ENCODE data around the gene ANGPTL2. TPM values are rescaled to one million over a fixed set of nuclear protein-coding genes. Genes with fewer than 3 reads are reported as not detected.

ANGPTL2 gene
- total RNA-seq, 1 experiment from 2014 or later, result 0.20 TPM

GRCh38 chr9:127112735-127113161 lies 9.7 kb downstream of the ANGPTL2 start:
- ChIA-PET RAD21 (ENCODE audit: low non-redundant PET in 1 of 2, low total read pairs in 2 of 2, uncharacterized antibody in 2 of 2, unreplicated experiment in 2 of 2) (no interaction called here), POLR2A (no interaction called here), CTCF (no interaction called here)
- Histone ChIP-seq H3K36me3 (ENCODE audit: control insufficient read depth in 1 of 2, insufficient read depth in 2 of 2, low read length in 2 of 2) (no peaks in the 10 kb centered on the region), H3K79me2 (ENCODE audit: insufficient read depth, low read length) (no peaks in the 10 kb centered on the region), H4K20me1 (ENCODE audit: insufficient read depth) (no peaks in the 10 kb centered on the region), H3K27me3 (ENCODE audit: insufficient read depth, low read length) (no peaks in the 10 kb centered on the region), H3K27ac (ENCODE audit: low read depth, low read length) (no peak overlapping the region), H3K9me3 (ENCODE audit: control insufficient read depth in 1 of 2, insufficient read depth in 1 of 2, low read depth in 1 of 2, low read length in 2 of 2) (no peaks in the 10 kb centered on the region), H3K4me2 (ENCODE audit: low read length) (0 out of 2 replicates have a peak overlapping the region, but pooled peaks have one; percentile 21), H3K9ac (ENCODE audit: low read length) (no peak overlapping the region), H3K4me3 (replicated peaks in 1 of 2; ENCODE audit: low read depth in 1 of 2, low read length in 2 of 2) (no peak overlapping the region), H3K4me1 (ENCODE audit: control insufficient read depth in 1 of 2, insufficient read depth in 2 of 2, low read length in 2 of 2) (peaks cover 2 to 20% of the 10 kb centered on the region in 2 experiments; a peak in 1 of 4 replicates), H2AFZ (ENCODE audit: low read depth, low read length, poor library complexity, severe bottlenecking) (no peak overlapping the region), H3K9me2 (ENCODE audit: insufficient read depth) (no peaks in the 10 kb centered on the region)
- TF ChIP-seq SRF (IDR thresholded peaks at IDR 0.05; ENCODE audit: low read depth), result no peak
- TF ChIP-seq ATF3 (IDR thresholded peaks at IDR 0.05), result no peak
- TF ChIP-seq TCF7L2 (IDR thresholded peaks at IDR 0.05; ENCODE audit: borderline replicate concordance, extremely low read depth, insufficient read depth, insufficient read length), result no peak
- no peak for TF ChIP-seq RAD21 (IDR thresholded peaks at IDR 0.05; ENCODE audit: low read depth)
- no peak for TF ChIP-seq MAX (IDR thresholded peaks at IDR 0.05)
- TF ChIP-seq FOSL1 (IDR thresholded peaks at IDR 0.05; ENCODE audit: low read depth), result no peak
- no peak for TF ChIP-seq JUND (IDR thresholded peaks at IDR 0.05)
- no peak for TF ChIP-seq EZH2 (IDR thresholded peaks at IDR 0.05)
- TF ChIP-seq SIN3A (IDR thresholded peaks at IDR 0.05; ENCODE audit: low read depth), result no peak
- no peak for TF ChIP-seq EZH2phosphoT487 (IDR thresholded peaks at IDR 0.05; ENCODE audit: borderline replicate concordance)
- no peak for TF ChIP-seq ZNF274 (IDR thresholded peaks at IDR 0.05; ENCODE audit: low read depth, low read length)
- no peak for TF ChIP-seq YY1 (IDR thresholded peaks at IDR 0.05; ENCODE audit: extremely low read depth, insufficient replicate concordance, low read depth, low read length)
- TF ChIP-seq POLR2A (IDR thresholded peaks at IDR 0.05; ENCODE audit: borderline replicate concordance, extremely low read depth, insufficient read depth, insufficient read length), result no peak
- no peak for TF ChIP-seq CBX3 (IDR thresholded peaks at IDR 0.05; ENCODE audit: low read depth)
- TF ChIP-seq ELF1 (IDR thresholded peaks at IDR 0.05; ENCODE audit: borderline replicate concordance, low read depth), result no peak
- no peak for TF ChIP-seq CEBPB (IDR thresholded peaks at IDR 0.05; ENCODE audit: low read depth)
- no TSS peak for BruUV-seq (replicated peaks)
- ATAC-seq, result no peak
- intact Hi-C loops (cut with micrococcal nuclease), result no loop called here
- DNase-seq (ENCODE audit: low read depth, low spot score), result no peak

Measured in HCT116 (cell line).